NCI-H1048 (cell line): Measurements from ENCODE around the gene NLRP5.
"Not testable (repeated sequence)": the region's sequence is repeated elsewhere in the genome, so short reads cannot be mapped to it uniquely, and the experiment has no call there.

Source experiments
- DNase-seq: peaks from one replicate; lab custom pipeline; 2025; lab: John Stamatoyannopoulos, UW

Gene NLRP5

GRCh38 chr19:56076498-56076897 is 89.9 kb downstream of the NLRP5 start:
- DNase-seq: peak; percentile 16

- DNase-seq: no peak
Observed at GRCh38 chr19:56079609-56080008, 93.0 kb downstream of the NLRP5 start.

DNA sequence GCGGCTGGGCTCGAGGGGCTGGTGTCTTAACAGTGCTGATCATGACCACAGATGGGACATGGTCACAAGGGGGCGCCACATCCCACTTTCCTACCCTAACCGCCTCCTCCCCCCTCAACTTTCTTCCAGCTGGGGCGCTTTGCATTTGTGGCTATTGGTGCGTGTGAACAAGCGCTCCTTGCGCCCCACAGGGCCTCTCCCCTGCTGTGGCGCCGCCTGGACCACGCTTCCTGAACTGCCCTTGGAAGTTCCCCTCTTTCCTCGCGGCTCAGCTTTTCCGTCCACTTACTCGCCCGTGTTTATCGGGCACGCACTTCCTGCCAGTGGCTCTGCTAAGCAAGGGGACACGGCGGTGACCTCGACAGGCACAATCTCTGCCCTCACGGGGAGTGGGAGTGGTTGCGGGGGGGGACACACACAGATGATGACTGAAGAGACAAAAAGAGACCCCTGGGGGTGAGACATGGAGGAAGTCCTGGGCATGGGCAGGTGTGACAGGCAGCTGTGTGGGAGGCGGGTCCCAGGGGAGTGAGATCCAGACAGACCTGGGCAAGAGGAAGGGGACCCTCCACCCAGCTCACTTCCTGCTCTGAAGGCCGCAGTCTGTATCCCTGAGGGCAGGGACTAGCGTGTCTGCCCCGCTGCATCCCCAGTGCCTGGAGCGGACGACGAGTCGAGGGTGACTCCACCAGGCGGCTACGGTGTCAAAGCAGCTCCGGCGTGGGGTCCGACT is 94.3 kb downstream of the NLRP5 start:
- no peak for DNase-seq

- DNase-seq: no peak
Observed at GRCh38 chr19:56083668-56084067, 97.1 kb downstream of the NLRP5 start.

GRCh38 chr19:56084835-56085536 is 98.4 kb downstream of the NLRP5 start:
- no peak for DNase-seq

- no peak for DNase-seq
Observed at GRCh38 chr19:56085571-56086275, 99.1 kb downstream of the NLRP5 start.

DNA sequence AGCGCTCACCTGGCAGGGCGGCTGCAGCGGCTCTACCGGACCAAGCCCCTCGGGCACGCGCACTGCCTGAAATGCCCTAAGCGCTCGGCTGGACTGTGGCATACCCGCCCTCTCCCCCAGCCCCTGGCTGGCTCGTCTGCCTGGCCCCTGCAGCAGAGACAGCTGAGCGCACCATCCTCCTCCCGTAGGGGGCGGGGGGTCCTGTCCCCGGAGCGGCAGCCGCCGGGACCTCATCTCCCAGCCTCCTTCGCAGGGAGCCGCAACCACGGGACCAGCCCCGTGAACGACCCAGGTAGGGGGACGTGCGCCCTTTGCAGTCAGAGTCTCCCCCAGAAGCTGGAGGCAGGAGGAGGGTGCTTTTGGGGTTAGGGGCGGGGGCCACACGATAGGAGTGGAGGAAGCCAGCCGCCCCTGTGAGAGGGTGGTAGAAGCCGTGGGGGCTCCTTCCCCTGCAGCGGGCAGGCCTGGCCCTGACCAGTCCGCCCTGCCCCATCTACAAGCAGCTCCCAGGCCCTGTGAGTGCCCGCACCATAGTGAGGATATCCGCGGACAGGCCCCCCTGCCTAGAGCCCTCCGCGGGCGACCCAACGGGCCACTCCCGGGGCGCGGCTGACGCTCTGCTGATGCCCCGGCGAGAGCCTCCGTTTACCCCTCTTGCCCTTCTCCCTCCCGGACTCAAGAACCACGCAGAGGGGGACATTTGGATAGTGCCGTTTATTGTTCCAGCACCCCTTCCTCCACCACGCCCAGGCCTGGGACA is 100.3 kb downstream of the NLRP5 start:
- DNase-seq: no peak

GRCh38 chr19:56087647-56088496 is 101.3 kb downstream of the NLRP5 start:
- DNase-seq: no peak

DNA sequence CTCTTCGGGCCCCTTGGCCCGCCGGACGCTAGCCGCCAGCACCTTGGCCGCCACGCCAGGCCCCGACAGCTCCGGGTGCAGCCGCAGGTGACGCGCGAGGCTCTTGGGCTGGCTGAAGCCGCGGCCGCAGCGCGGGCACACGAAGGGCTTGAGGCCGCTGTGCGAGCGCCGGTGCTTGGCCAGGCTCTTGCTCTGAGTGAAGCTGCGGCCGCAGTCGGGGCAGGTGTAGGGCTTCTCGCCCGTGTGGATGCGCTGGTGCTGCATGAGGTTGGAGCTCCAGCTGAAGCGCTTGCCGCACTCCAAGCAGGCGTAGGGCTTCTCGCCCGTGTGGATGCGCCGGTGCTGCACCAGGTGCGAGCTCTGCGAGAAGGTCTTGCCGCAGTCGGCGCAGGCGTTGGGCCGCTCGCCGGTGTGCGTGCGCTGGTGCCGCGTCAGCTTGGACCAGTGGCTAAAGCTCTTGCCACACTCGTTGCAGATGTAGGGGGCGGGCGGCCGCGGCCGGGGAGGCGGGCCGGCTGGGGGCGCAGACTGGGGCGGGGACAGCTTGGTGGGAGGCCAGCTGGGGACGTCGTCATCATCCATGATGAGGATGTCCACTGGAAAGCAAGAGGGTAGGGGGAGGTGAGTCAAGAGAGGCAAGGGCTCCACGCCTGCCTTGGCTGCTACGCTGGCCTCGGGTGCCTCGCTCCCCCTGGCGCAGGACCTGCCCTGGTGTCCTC is 102.1 kb downstream of the NLRP5 start:
- no peak for DNase-seq

- DNase-seq: no peak
Observed at GRCh38 chr19:56089344-56089743, 102.8 kb downstream of the NLRP5 start.

DNA sequence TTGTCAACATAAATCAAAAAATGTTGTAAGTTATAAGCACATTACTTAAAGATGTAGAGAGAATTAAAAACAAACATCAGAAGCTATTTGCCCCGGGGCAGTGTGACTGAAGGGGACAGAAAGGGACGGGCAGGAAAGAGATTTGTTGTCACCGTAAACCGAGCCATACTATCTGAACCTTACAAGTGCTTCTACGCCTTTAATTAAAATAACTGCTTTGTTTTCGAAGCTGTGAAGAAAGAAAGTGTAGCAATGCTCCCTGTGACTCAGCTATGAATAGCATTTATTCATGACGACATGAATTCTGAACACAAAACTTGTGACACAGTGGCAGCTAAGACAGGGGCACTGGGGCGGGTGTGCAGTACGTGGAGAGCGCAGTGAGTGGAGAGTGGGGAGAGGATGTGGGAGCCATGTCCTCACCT is 104.5 kb downstream of the NLRP5 start:
- DNase-seq: no peak

DNA sequence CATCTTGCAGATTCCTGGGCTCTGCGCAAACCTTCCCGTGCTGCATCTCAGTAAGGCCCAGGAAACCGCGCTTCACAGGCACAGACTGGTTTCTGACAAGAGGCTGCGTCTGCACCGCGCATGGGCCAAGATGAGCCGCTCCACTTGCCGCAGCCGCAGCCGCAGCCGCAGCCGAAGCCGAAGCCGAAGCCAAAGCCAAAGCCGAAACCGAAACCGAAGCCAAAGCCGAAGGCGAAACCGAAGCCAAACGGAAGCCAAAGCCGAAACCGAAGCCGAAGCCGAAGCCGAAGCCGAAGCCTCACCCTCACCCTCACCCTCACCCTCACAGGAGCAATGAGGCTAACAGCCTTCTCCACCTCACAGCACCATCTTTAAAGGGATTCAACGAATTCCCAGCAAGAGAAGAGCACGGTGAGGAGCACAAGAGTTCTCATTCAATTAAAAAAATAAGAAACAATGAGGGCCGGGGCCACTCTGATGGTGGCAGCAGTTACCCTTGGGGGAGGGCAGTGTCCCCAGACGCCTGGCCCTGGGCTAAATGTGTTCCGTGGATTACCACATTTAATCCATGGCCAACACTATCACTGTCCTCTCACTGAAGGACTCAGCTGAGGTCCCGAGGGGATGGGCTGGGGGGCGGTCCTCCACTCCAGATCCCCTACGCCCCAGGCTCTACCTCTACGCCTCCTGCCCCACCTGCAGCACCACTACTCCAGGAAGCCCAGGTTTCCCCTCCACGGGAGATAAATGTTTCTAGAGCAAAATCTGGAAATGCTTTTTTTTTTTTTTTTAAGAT is 105.4 kb downstream of the NLRP5 start:
- DNase-seq: no peak

DNA sequence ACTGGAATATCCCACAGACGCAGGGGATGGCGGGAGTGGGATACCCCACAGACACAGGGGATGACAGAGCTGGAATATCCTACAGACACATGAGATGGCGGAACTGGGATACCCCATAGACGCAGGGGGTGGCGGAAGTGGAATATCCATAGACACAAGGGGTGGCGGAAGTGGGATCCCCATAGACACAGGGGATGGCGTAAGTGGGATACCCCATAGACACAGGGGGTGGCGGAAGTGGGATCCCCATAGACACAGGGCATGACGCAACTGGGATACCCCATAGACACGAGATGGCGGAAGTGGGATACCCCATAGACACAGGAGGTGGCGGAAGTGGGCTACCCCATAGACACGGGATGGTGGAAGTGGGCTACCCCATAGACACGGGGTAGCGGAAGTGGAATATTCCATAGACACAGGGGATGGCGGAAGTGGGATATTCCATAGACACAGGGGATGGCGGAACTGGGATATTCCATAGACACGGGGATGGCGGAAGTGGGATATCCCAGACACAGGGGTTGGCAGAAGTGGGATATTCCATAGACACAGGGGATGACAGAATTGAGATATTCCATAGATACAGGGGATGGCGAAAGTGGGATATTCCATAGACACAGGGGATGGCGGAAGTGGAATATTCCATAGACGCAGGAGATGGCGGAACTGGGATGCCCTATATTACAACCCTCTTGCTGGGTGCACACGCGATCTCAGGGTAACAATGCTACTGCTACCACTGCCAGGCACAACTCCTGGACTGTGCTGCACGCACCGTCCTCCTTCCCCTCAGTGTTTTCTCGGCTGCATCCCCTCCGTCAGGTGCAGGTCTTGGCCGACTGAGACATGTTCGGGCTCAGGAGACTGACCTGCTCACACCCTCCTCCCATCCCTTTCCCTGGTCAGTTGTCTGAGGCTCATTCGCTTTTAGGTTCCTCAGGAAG is 106.4 kb downstream of the NLRP5 start:
- no peak for DNase-seq

- DNase-seq: no peak
Observed at GRCh38 chr19:56094449-56094848, 107.9 kb downstream of the NLRP5 start.

- DNase-seq: no peak
Observed at GRCh38 chr19:56096665-56097064, 110.1 kb downstream of the NLRP5 start.

- DNase-seq: no peak
Observed at GRCh38 chr19:56097306-56097705, 110.7 kb downstream of the NLRP5 start.

DNA sequence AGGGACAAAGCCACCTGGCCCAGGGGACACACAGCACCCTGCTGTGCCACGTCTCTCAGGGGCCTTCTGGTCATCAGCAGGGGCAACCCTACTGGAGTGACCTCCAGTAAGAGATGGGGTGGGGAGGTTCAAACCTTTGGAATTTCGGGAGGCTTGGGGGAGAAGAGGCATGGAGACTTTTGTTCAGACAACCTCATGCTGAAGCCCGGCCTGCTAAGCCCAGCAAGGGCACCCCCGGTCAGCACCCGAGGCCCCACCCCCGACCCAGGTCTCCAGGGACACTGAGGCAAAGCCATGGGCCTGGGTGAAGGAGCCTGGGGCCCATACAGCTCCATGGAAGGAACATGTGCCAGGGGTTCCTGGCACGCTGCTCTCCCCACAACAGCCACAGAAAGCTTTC is 111.2 kb downstream of the NLRP5 start:
- DNase-seq: no peak

DNA sequence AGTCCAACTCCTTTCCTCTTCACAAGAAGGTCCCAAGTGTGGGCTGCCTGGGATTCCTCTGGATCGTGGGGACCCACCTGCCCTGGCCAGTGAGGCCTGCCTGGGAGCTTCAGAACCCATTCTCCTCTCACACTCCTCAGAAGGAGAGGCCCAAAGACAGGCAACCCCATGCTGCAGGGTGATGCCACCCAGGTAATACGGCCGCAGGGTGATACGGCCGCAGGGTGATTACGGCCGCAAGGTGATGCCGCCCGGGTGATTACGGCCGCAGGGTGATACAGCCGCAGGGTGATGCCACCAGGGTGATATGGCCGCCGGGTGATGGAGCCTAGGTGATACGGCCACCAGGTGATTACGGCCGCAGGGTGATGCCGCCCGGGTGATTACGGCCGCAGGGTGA is 111.7 kb downstream of the NLRP5 start:
- DNase-seq: not testable (repeated sequence)
